GM12865 (cell line): ENCODE measurements around the gene DNAJC7.
A peak's percentile ranks its signal among the peaks of the same experiment; 100 is the strongest.

Source experiments
- DNase-seq: peaks from one replicate; pipeline ENCODE4 v3.0.0; 2010; ENCODE audit warnings: low read depth
- H3K4me3 ChIP-seq: 2 replicates; pipeline ENCODE4 v1.5.1; 2011; ENCODE audit warnings: mild to moderate bottlenecking, low read depth, low read length, control low read depth
- CTCF ChIP-seq: IDR thresholded peaks from 2 replicates; pipeline ENCODE4 v1.5.1; 2011; ENCODE audit warnings: low read length, control low read depth, low read depth, inconsistent platforms; ENCODE audit not compliant: insufficient read depth; ENCODE audit errors: missing control alignments

The DNAJC7 gene

GRCh38 chr17:42040818-42041217 lies 23.6 kb upstream of the DNAJC7 start:
- TF ChIP-seq CTCF: no peak
- H3K4me3 ChIP-seq: no peak overlapping the region
- no peak for DNase-seq

- H3K4me3 ChIP-seq: no peak overlapping the region
- no peak for DNase-seq
- TF ChIP-seq CTCF: no peak
Measured at GRCh38 chr17:42039794-42040763, 22.8 kb upstream of the DNAJC7 start.

DNA sequence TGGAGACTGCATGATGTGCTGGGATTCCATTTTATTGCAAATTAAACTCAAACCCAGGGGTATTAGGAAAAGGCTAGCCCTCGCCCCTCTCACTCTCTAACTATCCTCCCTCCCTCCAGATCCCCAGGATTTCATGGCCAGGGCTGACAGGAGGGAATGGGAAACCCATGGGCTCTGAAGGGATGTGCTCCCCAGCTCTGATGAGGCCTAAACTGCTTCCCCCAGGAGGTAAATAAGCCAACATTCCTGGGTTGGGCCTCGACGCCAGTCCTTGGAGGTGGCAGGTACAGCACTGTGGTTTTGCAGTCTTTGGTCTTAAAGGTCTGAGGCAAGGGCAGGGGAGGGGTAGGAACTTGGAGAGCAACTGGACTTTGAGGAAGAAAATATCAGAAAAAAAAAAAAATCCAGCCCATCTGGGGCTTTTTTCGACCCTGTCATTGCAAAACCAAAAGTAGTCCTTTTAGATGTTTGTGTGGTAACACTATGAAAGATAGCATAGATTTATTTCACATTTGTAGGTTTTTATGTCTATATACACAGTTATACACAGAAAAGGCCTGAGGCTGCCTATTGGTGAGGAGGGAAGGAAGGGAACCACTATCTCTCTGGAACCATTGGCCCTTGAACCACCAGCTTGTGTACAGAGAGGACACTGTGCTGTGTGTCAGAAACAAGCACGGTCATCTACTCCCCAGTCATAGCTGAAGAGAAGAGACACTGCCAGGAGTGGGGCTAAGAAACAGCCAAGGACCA lies 21.2 kb upstream of the DNAJC7 start:
- no peak for TF ChIP-seq CTCF
- H3K4me3 ChIP-seq: no peak overlapping the region
- DNase-seq: peak; percentile 43

DNA sequence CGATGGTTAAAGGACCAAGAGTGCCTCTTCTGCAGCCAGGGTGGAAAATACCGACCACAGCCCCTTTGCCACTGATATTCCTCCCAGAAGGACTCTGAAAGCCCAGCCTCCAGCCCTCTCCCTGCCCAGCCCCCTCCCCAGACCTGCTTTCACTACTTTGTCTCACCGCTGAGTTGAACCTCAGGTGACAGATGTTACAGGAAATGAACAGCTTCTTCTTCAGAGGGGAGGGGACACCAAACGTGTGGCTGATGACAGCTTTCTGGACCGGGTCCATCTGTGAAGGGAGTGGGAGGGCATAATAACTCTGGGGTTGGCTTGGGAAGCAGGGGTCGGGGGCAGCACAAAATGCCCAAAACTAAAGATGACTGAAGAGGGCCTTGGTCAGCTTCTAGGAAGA lies 16.8 kb upstream of the DNAJC7 start:
- DNase-seq: peak; percentile 29
- no peak for TF ChIP-seq CTCF
- no peak overlapping the region for H3K4me3 ChIP-seq

DNA sequence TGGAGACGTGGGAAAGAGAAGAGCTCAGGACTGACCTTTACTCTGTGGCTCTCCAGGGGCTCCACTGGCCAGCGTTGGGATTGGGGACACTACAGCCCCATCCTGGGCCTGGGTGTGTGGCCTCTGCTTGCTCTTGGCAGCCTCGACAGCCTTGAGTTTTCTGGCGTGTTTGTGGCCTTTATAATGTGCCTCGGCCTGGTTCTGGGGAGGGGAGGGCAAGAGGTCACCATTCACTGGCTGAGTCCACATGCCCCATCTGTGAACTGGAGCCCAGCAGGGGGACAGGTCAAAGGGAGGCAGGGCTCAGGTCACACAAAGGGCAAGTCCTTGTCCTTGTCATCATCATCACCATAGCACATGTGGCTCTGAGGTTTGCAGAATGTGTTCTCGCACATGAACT lies 14.3 kb upstream of the DNAJC7 start:
- H3K4me3 ChIP-seq: no peak overlapping the region
- DNase-seq: no peak

DNA sequence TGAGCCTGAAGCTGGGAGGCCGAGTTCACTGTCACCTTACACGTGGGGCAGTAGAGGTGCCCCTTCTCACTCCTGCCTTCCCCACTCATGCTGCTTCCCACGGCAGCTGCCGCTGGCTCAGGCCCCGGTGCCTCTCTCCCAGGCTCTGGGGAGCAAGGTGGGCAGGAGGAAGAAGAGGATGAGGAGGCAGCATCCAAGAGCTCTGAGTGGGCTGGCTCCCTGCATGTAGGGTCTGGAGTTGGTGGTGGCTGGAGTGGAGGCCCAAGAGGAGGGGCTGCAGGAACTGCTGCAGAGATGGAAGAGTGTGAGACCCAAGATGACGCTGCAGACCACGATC lies 11.5 kb upstream of the DNAJC7 start:
- no peak for TF ChIP-seq CTCF
- no peak overlapping the region for H3K4me3 ChIP-seq
- DNase-seq: no peak

More for the DNA sequence above, 14.3 kb upstream of the DNAJC7 start:
- no peak for TF ChIP-seq CTCF
